PC-3 (cell line): ENCODE measurements around the gene MRPS27. TPM values are rescaled to one million over a fixed set of nuclear protein-coding genes. Genes with fewer than 3 reads are reported as not detected.

Experiments used
- ATAC-seq: fragments of 200-7000 bp; cut with Tn5 transposase; 2 replicates; pipeline ENCODE4 v1.9.1; 2020; ENCODE audit warnings: mild to moderate bottlenecking, moderate library complexity
- BruUV-seq: library from RNA; stranded (reverse); fragments of 400-500 nt; replicated peaks from 2 replicates; lab custom pipeline; 2021; lab: Mats Ljungman, UMichigan
- CTCF ChIA-PET: fragments of 300-600 bp; sonication (Branson Sonifier 250); formaldehyde crosslinking; loops from one replicate; lab custom pipeline; 2022; ENCODE audit warnings: antibody characterized with exemption; lab: Charles Lee
- POLR2A ChIA-PET: fragments of 300-600 bp; sonication (Branson Sonifier 250); formaldehyde crosslinking; loops from one replicate; lab custom pipeline; 2022; ENCODE audit warnings: antibody characterized with exemption; ENCODE audit not compliant: unreplicated experiment; lab: Charles Lee
- DNase-seq: peaks from one replicate; pipeline ENCODE4 v3.0.0-alpha.2; 2015
- H2AFZ ChIP-seq: fragments of 300-600 bp; sonication (generic); 2 replicates; pipeline ENCODE4 v1.6.0; 2016; ENCODE audit warnings: antibody characterized with exemption, low read length
- H3F3A ChIP-seq: fragments of 300-600 bp; sonication (generic); one replicate; pipeline ENCODE4 v1.6.0; 2017; ENCODE audit warnings: antibody characterized with exemption, low read length, control low read depth, mild to moderate bottlenecking; ENCODE audit not compliant: unreplicated experiment
- H3K27ac ChIP-seq: fragments of 300-600 bp; sonication (generic); 2 replicates; pipeline ENCODE4 v1.5.1; 2016; ENCODE audit warnings: mild to moderate bottlenecking, low read length
- H3K27me3 ChIP-seq: fragments of 300-600 bp; sonication (generic); 2 replicates; pipeline ENCODE4 v1.6.1; 2016; ENCODE audit warnings: low read length, mixed read lengths
- H3K36me3 ChIP-seq: fragments of 300-600 bp; sonication (generic); 2 replicates; pipeline ENCODE4 v1.6.1; 2016; ENCODE audit warnings: low read depth, mixed run types, low read length, mixed read lengths
- H3K4me1 ChIP-seq: fragments of 300-600 bp; sonication (generic); 2 replicates; pipeline ENCODE4 v1.5.1; 2016; ENCODE audit warnings: low read length; ENCODE audit not compliant: insufficient read depth
- H3K4me2 ChIP-seq: fragments of 300-600 bp; sonication (generic); 2 replicates; pipeline ENCODE4 v1.6.0; 2016; ENCODE audit warnings: low read length
- H3K4me3 ChIP-seq: fragments of 300-600 bp; sonication (generic); 2 replicates; pipeline ENCODE4 v1.5.1; 2016; ENCODE audit warnings: mild to moderate bottlenecking, low read length, mixed read lengths
- H3K79me2 ChIP-seq: fragments of 300-600 bp; sonication (generic); 2 replicates; pipeline ENCODE4 v1.6.1; 2017; ENCODE audit warnings: low read length, mixed read lengths
- H3K9ac ChIP-seq: fragments of 300-600 bp; sonication (generic); 2 replicates; pipeline ENCODE4 v1.6.0; 2016; ENCODE audit warnings: mild to moderate bottlenecking, low read length
- H3K9me2 ChIP-seq: fragments of 300-600 bp; sonication (generic); replicated peaks from 2 replicates; pipeline ENCODE4 v1.6.1; 2016; ENCODE audit warnings: mixed run types, low read length, mixed read lengths
- H3K9me3 ChIP-seq: fragments of 300-600 bp; sonication (generic); 2 replicates; pipeline ENCODE4 v1.6.1; 2016; ENCODE audit warnings: low read length, mixed read lengths
- H4K20me1 ChIP-seq: fragments of 300-600 bp; sonication (generic); 2 replicates; pipeline ENCODE4 v1.6.1; 2016; ENCODE audit warnings: low read length, mixed read lengths
- CTCF ChIP-seq: fragments of 300-600 bp; sonication (generic); conservative IDR thresholded peaks from 2 replicates; pipeline ENCODE4 v1.5.1; 2017; ENCODE audit warnings: antibody characterized with exemption, low read depth, mild to moderate bottlenecking, low read length
- EZH2 ChIP-seq: fragments of 300-600 bp; sonication (generic); IDR thresholded peaks from one replicate; pipeline ENCODE4 v1.6.1; 2017; ENCODE audit warnings: antibody characterized with exemption, mild to moderate bottlenecking, low read length; ENCODE audit not compliant: unreplicated experiment
- EZH2phosphoT487 ChIP-seq: fragments of 300-600 bp; sonication (generic); IDR thresholded peaks from 2 replicates; pipeline ENCODE4 v1.6.1; 2018; ENCODE audit warnings: mild to moderate bottlenecking, antibody characterized with exemption, low read length, borderline replicate concordance
- intact Hi-C: fragments of 100-400 bp; cut with micrococcal nuclease; formaldehyde crosslinking; loops from 2 replicates; pipeline ENCODE4 v1.9.0; 2023
- total RNA-seq: library from RNA; depleted of rRNA; stranded (reverse); fragments of >200 nt; gene quantifications from 2 replicates; pipeline ENCODE4 v1.2.3, GENCODE V29; 2014

The MRPS27 gene
- total RNA-seq, 1 experiment from 2014 or later: 59.0 TPM

DNA sequence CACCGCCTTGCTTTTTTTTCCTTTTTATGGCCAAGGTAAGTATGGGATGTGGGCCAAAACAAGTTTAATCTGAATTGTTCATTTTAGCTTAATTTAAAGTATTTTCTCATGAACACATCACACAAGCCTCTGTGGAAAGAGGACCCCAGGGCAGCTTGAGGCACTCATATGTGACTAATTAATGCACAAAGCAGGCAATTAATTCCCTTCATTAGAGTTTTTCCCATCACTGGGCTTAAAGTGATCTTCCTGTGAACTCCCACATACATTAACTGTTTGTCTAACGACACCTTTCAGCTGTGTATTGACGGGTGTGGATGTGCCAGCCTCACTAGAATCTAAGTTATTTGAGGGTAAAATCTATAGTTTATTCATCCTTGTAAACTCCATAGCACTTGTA is 103.3 kb downstream of the MRPS27 start:
- ATAC-seq (no peak), DNase-seq (no peak)
- no peak overlapping the region for H3K4me2 ChIP-seq
- ChIA-PET CTCF (no interaction called here), POLR2A (interaction anchor here (0.6 kb wide), 1 partner anchor 15 kb away, joined by 9 read pairs; no protein-coding TSS in a partner anchor)
- no peaks in the 10 kb centered on the region for H3K79me2 ChIP-seq
- peaks cover 1% of the 10 kb centered on the region; the same call in 1 of the 2 replicates for H3K4me1 ChIP-seq
- H3K9me3 ChIP-seq: no peaks in the 10 kb centered on the region
- no peak for TF ChIP-seq CTCF
- no peak for TF ChIP-seq EZH2
- TF ChIP-seq EZH2phosphoT487: no peak
- H3K36me3 ChIP-seq: no peaks in the 10 kb centered on the region; the same call in 1 of the 2 replicates
- BruUV-seq: no TSS peak
- no peaks in the 10 kb centered on the region for H3F3A ChIP-seq
- no peaks in the 10 kb centered on the region for H3K27me3 ChIP-seq
- intact Hi-C loops: no loop called here
- no peak overlapping the region for H2AFZ ChIP-seq
- no peaks in the 10 kb centered on the region for H3K9me2 ChIP-seq
- H3K27ac ChIP-seq: no peak overlapping the region
- H3K9ac ChIP-seq: no peak overlapping the region
- no peaks in the 10 kb centered on the region for H4K20me1 ChIP-seq
- H3K4me3 ChIP-seq: no peak overlapping the region

DNA sequence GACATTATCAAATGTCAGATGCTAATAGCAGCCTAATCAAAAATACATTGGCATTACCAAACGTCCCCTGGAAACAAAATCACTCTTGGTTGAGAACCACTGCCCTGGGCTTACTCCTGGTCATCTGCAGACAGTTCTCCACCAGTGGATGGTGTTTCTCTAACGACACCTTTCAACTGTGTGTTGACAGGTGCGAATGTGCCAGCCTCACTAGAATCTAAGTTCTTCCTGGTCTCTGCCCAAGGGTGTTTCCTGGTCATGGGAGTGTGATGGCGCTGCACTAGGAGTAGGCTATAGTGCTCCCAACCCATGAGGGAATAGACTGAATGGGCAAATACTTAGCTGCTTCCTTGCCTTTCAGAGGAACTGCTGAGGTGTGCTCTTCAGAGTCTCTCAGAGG is 105.9 kb downstream of the MRPS27 start:
- Histone ChIP-seq H3K27ac (no peak overlapping the region), H3K9ac (no peak overlapping the region), H3K79me2 (no peaks in the 10 kb centered on the region), H3K4me2 (no peak overlapping the region), H3K4me3 (no peak overlapping the region), H3F3A (no peaks in the 10 kb centered on the region), H3K9me2 (no peaks in the 10 kb centered on the region), H2AFZ (no peak overlapping the region), H3K27me3 (no peaks in the 10 kb centered on the region), H3K36me3 (no peaks in the 10 kb centered on the region; the same call in 1 of the 2 replicates), H3K9me3 (no peaks in the 10 kb centered on the region), H4K20me1 (no peaks in the 10 kb centered on the region), H3K4me1 (peaks cover 14% of the 10 kb centered on the region)
- CTCF ChIA-PET: no interaction called here
- no TSS peak for BruUV-seq
- ATAC-seq (no peak), DNase-seq (no peak)
- intact Hi-C loops: no loop called here
- TF ChIP-seq EZH2phosphoT487 (no peak), EZH2 (no peak), CTCF (no peak)
- POLR2A ChIA-PET: no interaction called here

DNA sequence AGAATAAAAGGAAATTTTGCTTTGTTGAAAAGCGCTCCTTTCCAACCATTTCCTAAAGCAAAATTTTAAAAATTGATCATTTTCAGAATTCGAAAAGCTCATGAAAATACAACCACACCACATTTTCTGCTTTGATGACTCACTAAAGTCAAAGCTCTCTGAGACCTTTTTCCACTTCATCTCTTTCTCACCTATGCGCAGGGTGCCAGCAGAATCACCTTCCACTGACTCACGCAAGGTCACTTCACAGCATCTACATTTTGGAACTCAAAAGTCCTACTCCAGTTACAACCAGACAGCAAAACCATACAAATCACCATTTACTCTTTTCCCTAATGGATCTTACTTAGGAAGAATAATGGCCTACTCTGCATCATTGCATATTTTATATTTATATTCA is 106.6 kb downstream of the MRPS27 start:
- no peaks in the 10 kb centered on the region for H3K9me2 ChIP-seq
- no peak overlapping the region for H2AFZ ChIP-seq
- no peak overlapping the region for H3K4me3 ChIP-seq
- DNase-seq (no peak), ATAC-seq (no peak)
- TF ChIP-seq EZH2 (no peak), EZH2phosphoT487 (no peak), CTCF (no peak)
- H4K20me1 ChIP-seq: no peaks in the 10 kb centered on the region
- no peak overlapping the region for H3K4me2 ChIP-seq
- no peaks in the 10 kb centered on the region for H3F3A ChIP-seq
- CTCF ChIA-PET: no interaction called here
- no peak overlapping the region for H3K27ac ChIP-seq
- no peak overlapping the region for H3K9ac ChIP-seq
- peaks cover 14% of the 10 kb centered on the region for H3K4me1 ChIP-seq
- no peaks in the 10 kb centered on the region for H3K27me3 ChIP-seq
- intact Hi-C loops: no loop called here
- BruUV-seq: no TSS peak
- POLR2A ChIA-PET: no interaction called here
- no peaks in the 10 kb centered on the region for H3K9me3 ChIP-seq
- H3K36me3 ChIP-seq: no peaks in the 10 kb centered on the region; the same call in 1 of the 2 replicates
- no peaks in the 10 kb centered on the region for H3K79me2 ChIP-seq
